Inferior parietal cortex (tissue), 1 donor: ENCODE results near the gene MSI2.
A peak's percentile ranks its signal among the peaks of the same experiment; 100 is the strongest.

Experiments used
- DNase-seq: peaks from one replicate; pipeline ENCODE4 v3.0.0-alpha.2; 2016; ENCODE audit errors: extremely low spot score

The MSI2 gene

DNA sequence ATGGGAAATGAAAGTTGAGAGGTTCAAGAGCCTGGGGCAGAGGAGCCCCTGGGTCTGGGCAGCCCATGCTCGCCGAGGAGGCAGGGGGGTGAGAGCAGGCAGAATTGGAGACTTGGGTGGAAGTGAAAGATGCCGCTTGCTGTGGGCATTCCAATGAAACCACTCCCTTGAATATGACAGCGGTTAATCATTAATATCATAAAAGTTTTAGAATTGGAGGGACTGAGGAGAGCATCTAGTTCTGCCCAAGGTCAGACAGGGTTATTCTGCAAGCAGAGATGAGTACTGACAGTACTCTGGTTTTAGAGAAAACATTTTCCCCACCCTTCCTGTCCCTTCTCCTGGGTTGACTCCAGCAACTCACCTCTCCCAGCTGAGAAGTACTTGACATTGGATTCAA is 180.2 kb downstream of the MSI2 start:
- no peak for DNase-seq

DNA sequence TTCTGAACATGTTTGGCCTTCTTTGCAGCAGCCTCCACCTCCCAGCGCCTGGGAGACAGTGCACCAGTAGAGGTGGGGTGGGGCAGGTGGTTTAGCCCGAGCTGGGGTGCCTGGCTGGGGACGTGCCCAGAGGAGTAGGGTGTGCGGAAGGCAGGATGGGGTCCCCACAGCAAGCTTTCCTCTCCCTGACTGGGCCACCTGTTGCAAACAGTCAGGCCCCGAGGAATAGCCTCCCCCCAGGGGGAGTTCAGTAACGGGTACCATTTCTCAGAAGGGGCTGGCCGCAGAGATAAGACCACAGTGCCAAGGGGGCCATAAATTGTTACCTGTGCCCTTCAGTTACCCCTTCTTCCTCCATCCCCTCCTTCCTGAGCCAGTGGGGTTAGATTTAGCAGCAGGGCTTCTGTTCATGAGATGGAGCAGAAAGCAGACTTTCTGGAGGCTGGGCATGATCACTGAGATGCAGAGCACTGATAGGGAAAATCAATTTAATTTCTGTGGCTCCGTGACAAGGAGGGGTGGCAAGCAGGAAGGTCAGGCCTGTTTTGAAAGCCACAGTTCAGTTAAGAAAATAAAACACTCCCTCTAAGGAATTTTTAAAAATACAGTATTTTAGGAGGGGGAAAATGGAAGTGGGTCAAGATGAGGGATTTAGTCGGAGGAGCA is 181.9 kb downstream of the MSI2 start:
- no peak for DNase-seq

DNA sequence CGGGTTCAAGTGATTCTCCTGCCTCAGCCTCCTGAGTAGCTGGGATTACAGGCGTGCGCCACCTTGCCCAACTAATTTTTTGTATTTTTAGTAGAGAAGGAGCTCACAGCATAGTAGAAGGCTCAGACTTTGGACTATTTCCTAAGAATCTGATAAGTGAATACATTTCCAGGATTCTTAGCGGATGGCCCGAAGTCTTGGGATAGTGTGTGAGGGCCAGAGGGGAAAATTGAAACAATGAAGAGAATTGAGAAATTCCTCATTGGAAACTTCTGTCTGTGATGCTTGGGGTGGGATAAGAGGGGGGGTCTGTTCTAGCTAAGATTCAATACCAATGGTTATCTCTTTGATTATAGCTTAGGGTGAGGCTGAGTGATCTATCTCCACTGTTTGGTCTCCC is 183.3 kb downstream of the MSI2 start:
- DNase-seq, result no peak

DNA sequence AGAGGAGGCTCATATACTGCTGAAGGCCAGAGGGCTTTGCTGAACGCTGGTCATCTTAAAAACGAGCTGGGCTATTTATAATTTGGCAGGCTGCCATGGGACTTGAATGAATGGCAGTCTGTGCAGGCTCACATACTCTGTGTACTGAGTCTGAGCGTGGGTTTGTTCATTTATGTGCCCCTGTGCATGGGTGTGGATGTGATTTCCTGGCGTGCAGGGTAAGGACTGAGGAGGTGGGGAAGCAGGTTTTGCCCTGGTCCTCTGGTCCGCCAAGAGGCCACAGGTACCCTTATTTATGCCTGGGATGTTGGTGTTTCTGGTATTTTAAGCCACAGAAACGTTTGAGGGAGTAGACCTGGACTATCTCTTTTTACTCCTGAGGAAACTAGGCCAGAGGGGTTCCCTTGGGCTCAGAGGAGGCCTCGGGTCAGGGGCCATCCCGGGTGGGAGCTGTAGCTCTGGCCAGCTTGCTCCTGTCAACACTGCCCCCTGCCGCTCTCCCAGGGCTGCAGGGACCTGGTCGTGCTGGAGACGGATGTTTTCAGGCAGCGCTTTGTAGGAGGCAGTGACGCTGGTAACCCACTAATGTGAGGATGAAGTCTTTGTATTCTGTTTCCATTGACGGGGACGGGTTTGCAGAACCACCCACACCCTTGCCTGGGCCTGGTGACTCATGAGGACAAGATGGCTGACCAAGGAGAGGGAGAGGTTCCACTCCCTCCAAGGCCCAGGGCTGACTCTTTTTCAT is 184.4 kb downstream of the MSI2 start:
- peak; percentile 76 for DNase-seq

DNA sequence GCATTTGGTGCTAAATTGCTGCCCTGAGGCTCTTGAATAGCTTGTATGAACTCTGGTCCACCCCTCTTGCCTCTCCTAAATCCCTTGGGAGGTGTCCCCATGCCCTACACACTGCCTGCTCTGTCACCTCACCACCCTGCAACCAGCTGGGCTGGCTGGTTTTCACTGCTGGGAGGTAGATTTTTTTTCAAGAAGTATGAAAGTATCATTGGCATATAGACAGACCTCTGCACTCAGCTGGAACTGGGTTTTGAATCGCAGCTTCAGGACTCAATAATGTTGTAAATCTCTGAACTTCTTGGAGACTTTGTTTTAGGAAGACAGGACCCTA is 184.9 kb downstream of the MSI2 start:
- no peak for DNase-seq

DNA sequence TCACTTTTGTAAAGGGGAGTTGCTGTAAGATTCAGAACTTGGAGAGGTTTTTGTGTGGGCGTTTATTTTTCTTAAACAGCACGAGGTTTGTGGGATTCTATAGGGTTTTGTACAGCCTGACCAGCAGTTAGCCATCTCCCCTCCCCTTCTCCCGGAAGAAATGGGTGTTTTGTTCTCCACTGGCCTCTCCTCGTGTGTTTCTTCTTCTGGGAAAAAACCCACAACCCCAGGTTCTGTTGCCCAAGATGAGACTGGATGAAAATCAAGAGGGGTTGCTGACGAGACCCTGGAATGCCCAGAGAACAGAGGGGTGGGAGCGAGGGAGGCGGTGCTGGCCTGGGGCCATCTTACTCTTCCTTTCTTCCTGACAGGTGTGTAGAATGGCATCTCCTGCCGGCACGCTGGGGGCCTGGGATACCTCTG is 186.1 kb downstream of the MSI2 start:
- DNase-seq, result no peak

- no peak for DNase-seq
Observed at GRCh38 chr17:57442914-57443571, 186.7 kb downstream of the MSI2 start.

DNA sequence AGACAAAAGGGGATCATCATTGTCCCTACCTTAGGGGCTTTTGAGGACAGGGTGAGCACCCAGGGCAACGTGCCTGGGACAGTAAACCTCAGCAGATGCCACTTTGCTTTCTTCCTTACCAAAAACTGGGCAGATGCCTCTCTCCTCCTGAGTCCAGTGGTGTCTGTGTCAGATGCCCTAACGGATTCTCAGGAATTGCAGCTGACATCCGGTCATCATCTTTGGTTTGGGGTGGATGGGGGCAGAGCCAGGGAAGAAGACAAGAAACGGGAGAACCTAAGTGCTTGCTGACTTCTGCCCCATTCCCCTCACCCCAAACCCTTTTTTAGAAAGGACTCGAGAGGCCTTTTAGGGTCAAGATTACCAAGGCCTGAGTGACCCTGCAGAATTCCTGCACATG is 187.5 kb downstream of the MSI2 start:
- DNase-seq, result no peak

DNA sequence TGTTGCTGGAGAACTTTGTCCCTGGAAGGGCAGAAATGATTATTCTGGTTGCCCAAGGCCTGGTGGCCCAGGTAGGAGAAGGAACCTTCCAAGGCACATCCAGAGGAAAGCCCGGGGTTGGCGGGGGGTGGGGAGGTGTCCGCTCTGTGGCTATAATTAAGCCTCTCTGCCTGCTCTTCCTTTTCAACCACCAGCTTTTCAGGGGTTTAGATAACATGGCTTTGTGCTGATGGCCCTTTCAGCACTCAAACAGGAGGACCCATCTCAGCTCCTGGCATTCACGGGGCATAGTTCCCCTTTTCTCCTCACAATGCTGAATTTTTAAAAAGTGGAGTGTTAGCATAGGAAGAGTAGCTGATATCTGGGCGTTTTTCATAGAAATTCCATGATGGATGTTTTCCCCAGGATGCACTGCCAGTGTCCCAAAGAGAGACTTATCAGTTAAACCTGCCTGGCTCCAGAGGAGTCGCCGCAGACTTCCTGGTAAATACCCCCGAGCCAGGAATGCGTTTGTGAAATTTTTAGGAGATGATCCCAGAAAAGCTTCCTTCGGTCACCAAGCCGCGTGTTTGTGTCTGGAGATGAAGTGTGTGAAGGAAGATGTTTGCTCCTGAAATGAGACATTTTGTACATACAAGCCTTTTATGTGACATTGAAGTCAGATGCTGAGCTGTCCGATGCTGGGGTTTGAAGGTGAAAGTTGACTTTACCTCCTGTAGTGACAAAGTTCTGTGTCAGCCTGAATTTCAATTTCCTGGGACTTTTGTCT is 188.5 kb downstream of the MSI2 start:
- DNase-seq, result no peak

DNA sequence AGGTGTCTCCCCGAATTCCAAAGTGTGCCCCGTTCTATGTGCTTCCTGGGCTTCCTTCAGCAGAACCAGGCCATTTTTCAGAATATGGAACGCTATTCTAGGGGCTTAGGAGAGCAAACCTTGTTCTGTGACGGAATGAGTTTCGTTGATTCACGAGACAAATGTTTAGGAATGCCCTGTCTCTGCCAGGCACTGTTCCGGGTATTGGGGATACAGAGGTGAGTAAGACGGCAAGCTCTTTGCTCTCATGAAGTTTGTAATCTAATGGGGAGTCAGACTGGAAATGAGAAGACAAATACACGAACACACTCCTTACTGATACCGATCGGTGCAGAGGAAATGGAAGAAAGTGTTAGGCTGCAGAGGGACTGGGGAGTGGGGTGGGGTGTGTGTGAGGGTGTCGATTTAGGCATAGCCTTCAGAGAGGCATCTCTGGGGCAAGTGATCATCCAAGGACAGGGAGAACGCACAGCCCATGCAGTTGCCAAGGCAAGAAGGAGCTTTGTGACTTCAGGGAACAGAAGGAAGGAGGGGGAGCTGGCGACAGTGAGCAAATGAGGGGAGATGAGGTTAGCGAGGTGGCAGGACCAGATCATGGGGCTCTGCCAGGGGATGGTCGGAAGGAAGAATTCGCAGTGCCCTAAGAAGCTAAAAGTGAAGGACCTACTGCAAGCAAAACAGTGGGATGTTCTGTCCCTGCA is 189.6 kb downstream of the MSI2 start:
- no peak for DNase-seq

GRCh38 chr17:57447357-57447989 is 191.2 kb downstream of the MSI2 start:
- DNase-seq, result no peak

GRCh38 chr17:57447990-57448758 is 191.9 kb downstream of the MSI2 start:
- no peak for DNase-seq

DNA sequence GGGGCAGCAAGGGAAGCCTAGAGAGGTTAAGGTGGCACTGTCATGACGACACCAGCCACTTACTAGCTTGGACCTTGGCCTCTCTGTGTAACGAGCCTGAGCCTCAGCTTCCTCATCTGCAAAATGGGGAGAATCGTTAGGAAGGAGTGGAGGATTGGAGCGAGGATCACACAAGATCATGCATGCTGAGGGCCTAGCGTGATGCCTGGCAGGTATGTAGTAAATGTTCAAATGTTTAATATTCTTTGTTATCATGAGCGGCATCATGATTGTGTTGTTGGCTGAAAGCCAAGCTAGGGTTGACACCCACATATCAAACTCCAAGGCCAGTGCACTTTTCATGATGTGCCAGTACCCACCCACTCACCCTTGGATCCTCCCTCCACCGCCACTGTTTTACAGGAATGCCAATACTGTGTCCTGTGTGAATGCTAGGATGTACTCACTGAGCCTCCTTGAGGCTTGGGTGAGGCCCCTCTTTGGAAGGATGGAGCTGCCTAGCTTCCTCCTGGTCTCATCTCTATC is 192.5 kb downstream of the MSI2 start:
- DNase-seq, result no peak

- no peak for DNase-seq
Observed at GRCh38 chr17:57451191-57451590, 194.9 kb downstream of the MSI2 start.

DNA sequence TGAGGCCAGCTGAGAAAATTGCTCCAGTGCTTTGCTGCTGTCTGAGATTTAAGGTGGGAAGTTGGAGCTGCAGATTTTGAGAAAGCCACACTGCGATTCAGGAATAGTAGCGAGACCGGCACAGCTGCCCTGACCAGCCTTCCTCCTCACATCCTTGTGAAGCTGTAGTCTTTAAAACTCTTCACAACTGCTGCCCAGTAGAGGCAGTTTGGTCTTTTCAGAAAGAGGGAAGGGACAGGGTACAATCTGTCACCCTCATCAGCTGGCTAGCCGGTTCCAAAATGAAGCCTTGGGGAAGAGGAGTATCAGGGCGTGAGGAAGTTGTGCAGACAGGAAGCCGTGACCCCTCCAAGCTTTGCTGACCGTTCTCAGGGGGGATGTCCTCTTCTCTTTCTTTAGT is 195.3 kb downstream of the MSI2 start:
- DNase-seq, result no peak

DNA sequence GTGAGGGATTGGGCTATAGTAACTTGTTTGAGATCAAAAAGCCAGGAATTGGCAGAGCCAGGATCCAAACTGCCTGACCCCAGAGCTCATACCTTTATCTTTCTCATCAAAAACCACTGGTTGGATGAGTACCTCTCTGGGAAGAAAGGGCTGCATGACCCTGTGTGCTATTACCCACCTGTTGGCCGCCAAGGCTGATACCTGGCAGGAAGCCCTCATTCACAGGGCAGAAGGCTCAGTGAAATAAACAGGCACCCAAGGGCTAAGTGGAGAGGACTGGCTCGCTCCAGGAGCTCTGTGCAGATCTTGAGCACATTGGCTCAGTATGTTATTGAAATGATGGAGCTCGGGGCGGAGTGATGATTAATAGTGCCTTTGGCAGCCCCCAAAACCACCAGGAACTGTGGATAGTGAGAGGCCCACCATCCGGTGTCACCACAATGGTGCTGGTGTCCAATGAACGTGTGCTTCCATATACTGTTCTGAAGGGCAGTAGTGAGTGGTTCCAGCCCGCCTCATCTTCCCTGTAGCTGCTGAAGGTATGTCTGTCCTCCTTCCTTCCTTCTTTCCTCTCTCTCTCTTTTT is 197.6 kb downstream of the MSI2 start:
- DNase-seq, result no peak

GRCh38 chr17:57454729-57455062 is 198.4 kb downstream of the MSI2 start:
- DNase-seq, result no peak

DNA sequence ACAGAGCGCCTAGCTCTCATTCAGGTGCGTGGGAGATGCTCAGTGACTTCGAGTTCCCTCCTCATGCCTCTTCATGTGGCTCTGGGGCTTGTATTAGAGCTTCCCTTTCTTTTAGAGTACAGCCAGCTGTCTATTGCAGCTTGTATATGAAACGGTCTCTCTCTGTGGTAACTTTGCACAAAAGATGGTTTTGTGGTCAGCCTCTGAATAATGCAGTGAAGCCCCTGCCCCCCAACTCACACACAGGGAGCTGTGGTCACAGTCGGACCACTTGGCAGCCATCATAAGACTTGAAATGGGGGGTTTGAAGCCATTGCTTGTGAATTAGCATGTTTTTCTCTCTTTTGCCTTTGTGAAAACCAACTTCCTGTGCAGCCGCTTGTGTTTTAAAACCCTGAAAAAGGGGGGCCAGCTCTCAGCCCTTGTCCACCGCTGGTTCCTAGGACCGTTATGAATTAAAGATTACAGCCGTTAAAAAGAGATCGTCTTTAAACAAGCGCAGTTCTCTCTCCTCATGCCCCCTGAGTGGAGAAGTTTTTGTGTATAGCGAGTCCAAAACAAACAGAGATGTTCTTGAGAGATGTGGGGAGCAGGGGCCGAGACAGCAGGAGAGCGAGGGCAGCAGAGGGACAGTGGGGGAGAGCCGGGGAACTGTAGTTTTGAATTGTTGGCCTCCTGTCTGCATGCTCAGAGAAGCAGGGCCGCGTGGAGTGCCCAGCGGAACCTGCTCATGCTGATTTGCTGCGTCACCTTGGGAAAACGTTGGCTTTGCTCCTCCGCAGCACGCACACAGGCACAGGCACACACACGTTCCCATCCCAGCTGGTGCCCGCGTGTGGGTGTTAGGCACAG is 199.0 kb downstream of the MSI2 start:
- no peak for DNase-seq

DNA sequence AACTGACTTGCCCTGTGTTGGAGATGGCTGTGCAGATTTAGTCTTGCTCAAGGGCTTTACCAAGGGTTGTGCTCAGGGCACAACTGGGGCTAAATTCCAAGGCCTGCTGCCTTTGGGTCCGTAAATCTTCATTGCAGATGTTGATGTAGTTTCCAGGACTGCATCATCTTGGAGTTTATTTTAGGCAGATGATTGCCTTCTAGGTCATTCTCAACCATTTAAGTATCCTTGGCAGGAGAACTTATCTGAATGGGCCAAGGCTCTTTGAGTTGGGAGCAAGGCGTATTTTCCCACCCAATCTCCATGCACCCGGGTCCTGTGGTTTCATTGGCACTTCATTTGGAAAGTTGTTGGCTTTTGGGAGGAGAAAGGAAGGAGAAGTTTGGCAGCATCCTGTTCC is 200.3 kb downstream of the MSI2 start:
- DNase-seq, result no peak
